Muscle of leg (tissue), 11 donors: Measurements from ENCODE around the gene MAP3K15. TPM values are rescaled to one million over a fixed set of nuclear protein-coding genes. Genes with fewer than 3 reads are reported as not detected.

Source experiments
- DNase-seq: peaks from one replicate; pipeline ENCODE4 v3.0.0; 2013
- H3K27ac ChIP-seq: one replicate; pipeline ENCODE4 v1.5.1; 2013; ENCODE audit warnings: mild to moderate bottlenecking, low read length, control low read depth
- H3K27me3 ChIP-seq: one replicate; pipeline ENCODE4 v1.6.1; 2013; ENCODE audit warnings: low read length; ENCODE audit not compliant: control insufficient read depth, insufficient read depth
- H3K36me3 ChIP-seq: one replicate; pipeline ENCODE4 v1.6.1; 2013; ENCODE audit warnings: low read length; ENCODE audit not compliant: control insufficient read depth, insufficient read depth
- H3K4me1 ChIP-seq: one replicate; pipeline ENCODE4 v1.6.1; 2013; ENCODE audit warnings: low read length; ENCODE audit not compliant: control insufficient read depth, insufficient read depth
- H3K4me3 ChIP-seq: one replicate; pipeline ENCODE4 v1.5.1; 2013; ENCODE audit warnings: low read length, control low read depth
- H3K9me3 ChIP-seq: replicated peaks from 2 replicates; pipeline ENCODE4 v1.6.1; 2013; ENCODE audit warnings: low read depth, low read length; ENCODE audit not compliant: control insufficient read depth
- WGBS: methylation state at CpG from one replicate; pipeline ENCODE4 v1.1.5; 2013; ENCODE audit warnings: missing lambda C conversion rate; ENCODE audit not compliant: insufficient coverage; 5-methylcytosine and 5-hydroxymethylcytosine counted together
- polyA plus RNA-seq, 8 donors: library from polyadenylated mRNA; unstranded; fragments of 120-200 nt; gene quantifications; one replicate each; pipeline versions ENCODE4 v1.2.1 to v1.2.3, GENCODE V29; 2013; ENCODE audit warnings: inconsistent platforms in 1 of 8, low replicate concordance in 1 of 8; ENCODE audit not compliant: insufficient read length in 8 of 8, insufficient read depth in 1 of 8
- total RNA-seq: library from RNA; stranded (reverse); fragments of 120-200 nt; gene quantifications from one replicate; pipeline ENCODE4 v1.2.4, GENCODE V29; 2013

Gene MAP3K15
- total and polyA plus RNA-seq, 9 donors = 0.13 to 0.93 (median 0.73) TPM

GRCh38 chrX:19541931-19542330 lies 26.6 kb upstream of the MAP3K15 start:
- no peaks in the 10 kb centered on the region for H3K4me1 ChIP-seq
- no peak for DNase-seq
- H3K27ac ChIP-seq = no peak overlapping the region
- 89% methylated on average over 15 of the region's 19 CpGs for WGBS
- H3K36me3 ChIP-seq = peaks cover 11% of the 10 kb centered on the region
- H3K4me3 ChIP-seq = no peak overlapping the region
- H3K9me3 ChIP-seq = no peaks in the 10 kb centered on the region
- peaks cover 18% of the 10 kb centered on the region for H3K27me3 ChIP-seq

- no peak overlapping the region for H3K27ac ChIP-seq
- no CpG with 5 or more reads among the region's 3 CpGs for WGBS
- H3K36me3 ChIP-seq = peaks cover 11% of the 10 kb centered on the region
- no peak overlapping the region for H3K4me3 ChIP-seq
- no peaks in the 10 kb centered on the region for H3K4me1 ChIP-seq
- H3K27me3 ChIP-seq = peaks cover 16% of the 10 kb centered on the region
- H3K9me3 ChIP-seq = no peaks in the 10 kb centered on the region
- no peak for DNase-seq
Measured at GRCh38 chrX:19541196-19541595, 25.9 kb upstream of the MAP3K15 start.

- WGBS = 50% methylated on average over 1 of the region's 3 CpGs
- Histone ChIP-seq H3K4me1 (no peaks in the 10 kb centered on the region), H3K4me3 (no peak overlapping the region), H3K36me3 (peaks cover 11% of the 10 kb centered on the region), H3K27ac (no peak overlapping the region), H3K9me3 (no peaks in the 10 kb centered on the region), H3K27me3 (peaks cover 16% of the 10 kb centered on the region)
- DNase-seq = no peak
Measured at GRCh38 chrX:19540076-19540475, 24.8 kb upstream of the MAP3K15 start.

GRCh38 chrX:19539665-19540064 lies 24.4 kb upstream of the MAP3K15 start:
- H3K36me3 ChIP-seq = peaks cover 11% of the 10 kb centered on the region
- 78% methylated on average over 2 of the region's 4 CpGs for WGBS

GRCh38 chrX:19535476-19535875 lies 20.2 kb upstream of the MAP3K15 start:
- H3K27me3 ChIP-seq = peaks cover 7% of the 10 kb centered on the region
- no peaks in the 10 kb centered on the region for H3K36me3 ChIP-seq
- peak; percentile 48 for DNase-seq
- no peak overlapping the region for H3K4me3 ChIP-seq
- H3K27ac ChIP-seq = no peak overlapping the region
- no peaks in the 10 kb centered on the region for H3K4me1 ChIP-seq
- no peaks in the 10 kb centered on the region for H3K9me3 ChIP-seq
- no CpG with 5 or more reads among the region's 2 CpGs for WGBS

More at GRCh38 chrX:19539665-19540064, 24.4 kb upstream of the MAP3K15 start:
- H3K9me3 ChIP-seq = no peaks in the 10 kb centered on the region
- H3K27me3 ChIP-seq = peaks cover 16% of the 10 kb centered on the region
- DNase-seq = no peak
- no peak overlapping the region for H3K4me3 ChIP-seq
- no peaks in the 10 kb centered on the region for H3K4me1 ChIP-seq
- H3K27ac ChIP-seq = no peak overlapping the region

GRCh38 chrX:19532709-19533108 lies 17.4 kb upstream of the MAP3K15 start:
- H3K27me3 ChIP-seq = peaks cover 2% of the 10 kb centered on the region
- H3K27ac ChIP-seq = no peak overlapping the region
- no peaks in the 10 kb centered on the region for H3K36me3 ChIP-seq
- H3K9me3 ChIP-seq = no peaks in the 10 kb centered on the region
- 88% methylated on average over 4 of the region's 8 CpGs for WGBS
- no peaks in the 10 kb centered on the region for H3K4me1 ChIP-seq
- H3K4me3 ChIP-seq = no peak overlapping the region
- DNase-seq = no peak

- Histone ChIP-seq H3K4me3 (no peak overlapping the region), H3K27ac (no peak overlapping the region), H3K36me3 (no peaks in the 10 kb centered on the region), H3K4me1 (no peaks in the 10 kb centered on the region), H3K9me3 (peaks cover 4% of the 10 kb centered on the region), H3K27me3 (peaks cover 14% of the 10 kb centered on the region)
- no peak for DNase-seq
- WGBS = 80% methylated on average over 2 of the region's 4 CpGs
Measured at GRCh38 chrX:19517965-19518364, 2.7 kb upstream of the MAP3K15 start.

- peaks cover 4% of the 10 kb centered on the region for H3K9me3 ChIP-seq
- no peak overlapping the region for H3K4me3 ChIP-seq
- WGBS = 39% methylated on average over 15 of the region's 23 CpGs
- peaks cover 14% of the 10 kb centered on the region for H3K27me3 ChIP-seq
- no peaks in the 10 kb centered on the region for H3K4me1 ChIP-seq
- H3K27ac ChIP-seq = no peak overlapping the region
- DNase-seq = no peak
- no peaks in the 10 kb centered on the region for H3K36me3 ChIP-seq
Measured at GRCh38 chrX:19515615-19516105, 352 bp upstream of the MAP3K15 start.

- H3K27ac ChIP-seq = no peak overlapping the region
- WGBS = 35% methylated on average over 4 of the region's 4 CpGs
- peaks cover 14% of the 10 kb centered on the region for H3K27me3 ChIP-seq
- H3K4me3 ChIP-seq = no peak overlapping the region
- H3K4me1 ChIP-seq = no peaks in the 10 kb centered on the region
- peaks cover 4% of the 10 kb centered on the region for H3K9me3 ChIP-seq
- H3K36me3 ChIP-seq = no peaks in the 10 kb centered on the region
- DNase-seq = no peak
Measured at GRCh38 chrX:19513383-19513782, 1.9 kb downstream of the MAP3K15 start.

- DNase-seq = no peak
- peaks cover 14% of the 10 kb centered on the region for H3K27me3 ChIP-seq
- 56% methylated on average over 7 of the region's 9 CpGs for WGBS
- H3K36me3 ChIP-seq = no peaks in the 10 kb centered on the region
- no peak overlapping the region for H3K27ac ChIP-seq
- peaks cover 3% of the 10 kb centered on the region for H3K9me3 ChIP-seq
- H3K4me3 ChIP-seq = no peak overlapping the region
- H3K4me1 ChIP-seq = no peaks in the 10 kb centered on the region
Measured at GRCh38 chrX:19512961-19513360, 2.3 kb downstream of the MAP3K15 start.

GRCh38 chrX:19512359-19512758 lies 2.9 kb downstream of the MAP3K15 start:
- no peaks in the 10 kb centered on the region for H3K9me3 ChIP-seq
- H3K4me1 ChIP-seq = no peaks in the 10 kb centered on the region
- no peak overlapping the region for H3K4me3 ChIP-seq
- H3K27ac ChIP-seq = no peak overlapping the region
- no peaks in the 10 kb centered on the region for H3K36me3 ChIP-seq
- DNase-seq = no peak
- peaks cover 14% of the 10 kb centered on the region for H3K27me3 ChIP-seq
- 86% methylated on average over 7 of the region's 8 CpGs for WGBS
